Mucosa of descending colon (tissue), 3 donors: ENCODE results near the gene KCNH2. TPM values are rescaled to one million over a fixed set of nuclear protein-coding genes. Genes with fewer than 3 reads are reported as not detected.

Source experiments
- ATAC-seq: fragments of 200-7000 bp; cut with Tn5 transposase; one replicate; pipeline ENCODE4 v1.9.1; 2020; ENCODE audit warnings: mild to moderate bottlenecking, moderate library complexity
- DNase-seq, 3 donors: peaks; one replicate each; pipeline ENCODE4 v3.0.0-alpha.2; 2020
- H3K36me3 ChIP-seq: fragments of 200-600 bp; one replicate; pipeline ENCODE4 v1.8.0; 2021; ENCODE audit warnings: low read depth, mild to moderate bottlenecking
- H3K4me1 ChIP-seq: fragments of 200-600 bp; one replicate; pipeline ENCODE4 v1.8.0; 2021; ENCODE audit warnings: low read depth, mild to moderate bottlenecking
- H3K4me3 ChIP-seq: fragments of 200-600 bp; one replicate; pipeline ENCODE4 v1.8.0; 2021; ENCODE audit warnings: mild to moderate bottlenecking
- H3K9me3 ChIP-seq: fragments of 200-600 bp; one replicate; pipeline ENCODE4 v1.8.0; 2021; ENCODE audit warnings: mild to moderate bottlenecking
- intact Hi-C, 2 donors: fragments of 100-400 bp; cut with DNase I in 1 of 2; cut with micrococcal nuclease in 1 of 2; formaldehyde crosslinking; loops; one replicate each; pipeline versions ENCODE4 v1.11.0 to v1.11.1; 2022; cut with DNase I, micrococcal nuclease
- total RNA-seq, 3 donors: library from RNA; stranded (reverse); fragmentation: NEBNext Ultra II Directional in 2 of 3; extraction: Animal tissue kit (Norgen Biotek cat#: 25700) in 2 of 3; gene quantifications; one replicate each; pipeline versions ENCODE4 v1.2.1 to v1.2.4, GENCODE V29; 2021 to 2023
- TF ChIP-seq, protein P1 (sequence below): fragments of 200-600 bp; IDR thresholded peaks from one replicate; pipeline ENCODE4 v1.8.0; 2022; ENCODE audit warnings: antibody characterized with exemption, mild to moderate bottlenecking
- donor health status: DM: no; HTN: no; CAD: no; lungs with moderate emphysema.
- donor health status: DM: no; HTN: no; CAD: no.
- donor health status: DM: no; HTN: yes; CAD: no.

KCNH2 gene
- total RNA-seq, 3 donors from 2014 or later, result 2.9 to 87.1 (median 5.3) TPM

DNA sequence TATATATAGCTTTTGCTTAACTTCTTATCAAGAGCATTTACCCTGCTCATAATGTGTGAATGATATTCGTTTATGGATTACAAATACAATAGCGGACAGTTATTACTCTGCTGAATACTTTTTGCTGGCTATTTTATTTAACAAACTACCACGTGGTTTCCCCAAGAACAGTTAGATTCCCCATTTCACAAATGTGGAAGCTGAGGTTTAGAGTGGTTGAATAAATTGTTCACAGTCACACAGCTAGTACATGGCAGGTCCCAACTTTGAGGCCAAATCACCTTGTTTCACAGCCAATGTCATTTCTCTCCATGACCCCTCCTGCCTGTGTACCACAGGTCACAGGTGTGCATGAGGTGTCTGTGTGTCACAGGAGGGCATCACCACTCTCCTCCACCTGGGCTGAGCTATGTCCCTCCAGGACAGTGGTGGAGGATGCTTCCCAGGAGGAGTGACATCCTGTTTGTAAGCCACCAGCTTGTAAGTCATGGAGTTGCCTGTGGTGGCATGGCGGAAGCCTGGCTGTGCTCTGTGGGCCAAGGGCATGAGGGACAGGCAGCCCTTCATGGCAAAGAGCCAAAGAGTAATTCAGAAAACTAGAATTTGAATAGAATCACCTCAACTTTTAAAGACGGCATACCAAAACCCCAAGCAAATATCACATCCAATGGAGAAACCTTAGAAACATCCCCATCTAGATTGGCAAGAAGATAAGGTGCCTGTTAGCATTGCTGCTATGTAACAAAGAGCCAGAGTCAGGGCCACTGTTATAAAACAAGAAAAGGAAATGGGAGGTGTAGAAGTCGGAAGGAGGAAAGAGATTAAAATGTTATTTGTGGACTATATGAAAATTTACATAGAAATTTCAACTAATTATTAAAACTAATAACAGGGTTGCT is 73.9 kb downstream of the KCNH2 start:
- intact Hi-C loops, result no loop called here
- H3K4me1 ChIP-seq, result peaks cover 39% of the 10 kb centered on the region
- no peak overlapping the region for H3K4me3 ChIP-seq
- H3K36me3 ChIP-seq, result no peaks in the 10 kb centered on the region
- TF ChIP-seq, protein P1, sequence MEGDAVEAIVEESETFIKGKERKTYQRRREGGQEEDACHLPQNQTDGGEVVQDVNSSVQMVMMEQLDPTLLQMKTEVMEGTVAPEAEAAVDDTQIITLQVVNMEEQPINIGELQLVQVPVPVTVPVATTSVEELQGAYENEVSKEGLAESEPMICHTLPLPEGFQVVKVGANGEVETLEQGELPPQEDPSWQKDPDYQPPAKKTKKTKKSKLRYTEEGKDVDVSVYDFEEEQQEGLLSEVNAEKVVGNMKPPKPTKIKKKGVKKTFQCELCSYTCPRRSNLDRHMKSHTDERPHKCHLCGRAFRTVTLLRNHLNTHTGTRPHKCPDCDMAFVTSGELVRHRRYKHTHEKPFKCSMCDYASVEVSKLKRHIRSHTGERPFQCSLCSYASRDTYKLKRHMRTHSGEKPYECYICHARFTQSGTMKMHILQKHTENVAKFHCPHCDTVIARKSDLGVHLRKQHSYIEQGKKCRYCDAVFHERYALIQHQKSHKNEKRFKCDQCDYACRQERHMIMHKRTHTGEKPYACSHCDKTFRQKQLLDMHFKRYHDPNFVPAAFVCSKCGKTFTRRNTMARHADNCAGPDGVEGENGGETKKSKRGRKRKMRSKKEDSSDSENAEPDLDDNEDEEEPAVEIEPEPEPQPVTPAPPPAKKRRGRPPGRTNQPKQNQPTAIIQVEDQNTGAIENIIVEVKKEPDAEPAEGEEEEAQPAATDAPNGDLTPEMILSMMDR, result no peak
- DNase-seq (no peak), ATAC-seq (no peak)
- no peaks in the 10 kb centered on the region for H3K9me3 ChIP-seq

DNA sequence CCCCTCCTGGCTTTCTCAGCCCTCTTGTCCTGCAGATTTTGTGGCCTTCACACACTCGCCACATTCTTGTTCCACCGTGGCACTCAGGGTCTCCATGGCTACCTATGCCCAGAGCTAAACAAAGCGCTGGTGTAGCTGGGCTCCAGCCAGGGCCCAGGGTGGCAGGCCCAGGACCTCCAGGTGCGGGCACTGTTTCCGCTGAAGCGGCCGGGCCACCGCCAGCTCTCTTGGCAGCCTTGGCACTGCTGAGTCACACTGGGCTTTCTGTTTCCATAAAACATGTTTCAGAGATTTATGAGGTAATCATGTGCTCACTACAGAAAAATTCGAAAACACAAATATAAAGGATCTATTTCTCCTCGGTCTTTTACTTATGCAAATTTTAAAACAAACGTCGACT is 74.5 kb downstream of the KCNH2 start:
- TF ChIP-seq, protein P1, result no peak
- peak; percentile 77 to 82 (median 80) for DNase-seq

DNA sequence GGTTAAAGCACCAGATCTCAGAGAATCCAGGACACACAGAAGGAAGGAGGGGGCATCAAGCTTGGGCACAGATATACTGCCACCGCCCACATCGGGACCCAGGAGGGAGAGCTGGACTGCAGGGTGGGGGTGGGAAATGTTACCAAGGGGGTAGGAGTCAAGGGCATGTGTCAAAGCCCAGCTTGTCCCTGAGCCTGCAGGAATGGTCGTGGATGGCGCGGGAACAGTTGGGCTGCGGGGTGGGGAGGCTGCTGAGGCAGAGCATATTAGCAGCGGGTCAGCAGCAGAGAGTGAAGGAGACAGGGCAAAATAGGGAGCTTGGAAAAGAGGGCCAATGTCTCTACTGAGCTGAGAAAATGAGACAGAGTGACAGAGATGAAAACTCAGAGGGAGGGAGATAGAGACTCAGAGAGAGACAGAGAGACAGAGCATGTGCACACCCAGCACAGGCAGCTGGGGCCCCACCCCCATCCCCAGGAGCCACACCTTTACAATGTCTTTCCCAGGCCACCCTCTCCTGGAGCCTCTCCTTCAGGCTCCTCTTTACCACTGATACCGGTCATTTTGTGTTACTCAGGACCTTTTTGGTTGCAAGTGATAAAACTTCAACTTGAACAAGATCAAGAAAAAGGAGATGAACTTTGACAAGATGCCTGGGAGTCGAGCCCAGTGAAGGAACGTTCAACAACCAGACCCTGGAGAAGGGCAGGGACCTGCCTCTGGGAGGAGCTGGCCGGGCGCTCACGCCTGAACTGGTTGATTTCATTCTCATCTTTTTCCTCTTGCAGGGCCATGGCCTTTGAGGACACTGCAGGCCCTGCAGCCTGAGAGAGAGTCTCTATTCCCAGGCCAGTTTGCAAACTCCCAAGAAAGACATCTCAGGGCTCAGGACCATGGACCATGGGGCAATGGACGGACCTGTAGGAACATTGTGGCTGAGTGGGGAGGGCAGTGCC is 75.8 kb downstream of the KCNH2 start:
- peak; percentile 73 to 77 (median 74) for DNase-seq
- peak; percentile 75 for ATAC-seq
- Histone ChIP-seq H3K36me3 (no peaks in the 10 kb centered on the region), H3K9me3 (no peaks in the 10 kb centered on the region), H3K4me1 (peaks cover 39% of the 10 kb centered on the region), H3K4me3 (no peak overlapping the region)
- TF ChIP-seq, protein P1, result no peak
- intact Hi-C loops, result no loop called here

More for the DNA sequence above, 74.5 kb downstream of the KCNH2 start:
- intact Hi-C loops, result no loop called here
- Histone ChIP-seq H3K4me3 (no peak overlapping the region), H3K9me3 (no peaks in the 10 kb centered on the region), H3K36me3 (no peaks in the 10 kb centered on the region), H3K4me1 (peaks cover 39% of the 10 kb centered on the region)
- ATAC-seq, result peak; percentile 70

- peaks cover 39% of the 10 kb centered on the region for H3K4me1 ChIP-seq
- H3K9me3 ChIP-seq, result no peaks in the 10 kb centered on the region
- no peak overlapping the region for H3K4me3 ChIP-seq
- TF ChIP-seq, protein P1, result no peak
- no peaks in the 10 kb centered on the region for H3K36me3 ChIP-seq
- peak; percentile 77 for ATAC-seq
- intact Hi-C loops, result no loop called here
- peak; percentile 79 to 83 (median 80) for DNase-seq
These were observed 76.7 kb downstream of the KCNH2 start for GRCh38 chr7:150901160-150902035.

DNA sequence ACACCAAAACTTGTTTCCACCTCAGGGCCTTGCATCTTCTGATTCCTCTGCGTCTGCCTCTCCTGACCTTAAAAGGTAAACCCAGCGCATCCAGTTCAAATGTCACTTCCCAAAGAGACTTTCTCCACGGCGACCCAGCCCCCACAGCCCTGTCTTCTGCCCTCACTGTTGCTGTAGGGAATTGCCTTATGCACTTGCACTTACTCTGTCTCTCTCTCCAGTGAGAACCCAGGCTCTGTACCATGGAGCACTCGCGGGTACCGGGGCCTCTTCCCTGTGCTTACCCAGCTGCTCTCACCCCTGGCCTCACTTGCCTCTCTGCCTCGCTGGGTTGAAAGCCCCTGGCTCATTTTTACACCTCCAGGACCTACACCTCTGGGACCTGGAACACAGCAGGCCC is 77.4 kb downstream of the KCNH2 start:
- intact Hi-C loops, result no loop called here
- DNase-seq (no peak), ATAC-seq (no peak)
- Histone ChIP-seq H3K36me3 (no peaks in the 10 kb centered on the region), H3K9me3 (no peaks in the 10 kb centered on the region), H3K4me3 (no peak overlapping the region), H3K4me1 (peaks cover 39% of the 10 kb centered on the region)
- TF ChIP-seq, protein P1, result no peak
